ENCODE data around the gene HEMGN.

Gene HEMGN

DNA sequence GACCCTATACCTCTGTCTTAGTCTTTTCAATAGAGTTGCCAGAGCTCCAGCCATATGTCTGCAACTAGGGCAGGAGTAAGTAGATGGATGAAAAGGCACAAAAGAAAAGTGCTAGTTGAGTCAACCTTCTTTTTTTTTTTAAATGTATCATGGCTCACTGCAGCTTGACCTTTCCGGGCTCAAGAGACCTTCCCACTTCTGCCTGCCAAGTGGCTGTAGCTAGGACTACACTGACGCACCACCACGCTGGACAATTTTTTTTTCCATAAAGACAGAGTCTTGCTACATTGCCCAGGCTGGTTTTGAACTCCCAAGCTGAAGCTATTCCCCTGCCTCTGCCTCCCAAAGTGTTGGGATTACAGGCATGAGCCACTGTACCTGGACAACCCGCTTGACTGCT, 57.6 kb downstream of the HEMGN start:
- Histone ChIP-seq H4K20me1 (ENCODE audit: insufficient read depth, low read length) (no peaks in the 10 kb centered on the region), H3K4me1 (ENCODE audit: low read length) (no peaks in the 10 kb centered on the region), H3K4me2 (ENCODE audit: low read depth, low read length) (no peak overlapping the region), H3K9ac (ENCODE audit: low read length) (no peak overlapping the region), H3K27me3 (replicated peaks; ENCODE audit: insufficient read depth, low read length) (no peaks in the 10 kb centered on the region), H3F3A (ENCODE audit: insufficient read depth, low read length) (no peaks in the 10 kb centered on the region), H3K36me3 (replicated peaks; ENCODE audit: insufficient read depth, low read length) (no peaks in the 10 kb centered on the region), H3K79me2 (ENCODE audit: low read length) (no peaks in the 10 kb centered on the region), H3K9me2 (replicated peaks; ENCODE audit: insufficient read depth, low read length) (no peaks in the 10 kb centered on the region), H3K27ac (ENCODE audit: low read length) (no peak overlapping the region), H2AFZ (ENCODE audit: low read length) (no peak overlapping the region), H3K9me3 (replicated peaks; ENCODE audit: insufficient read depth, low read length) (no peaks in the 10 kb centered on the region), H3K4me3 (ENCODE audit: low read length) (no peak overlapping the region)
- TF ChIP-seq EZH2 (optimal IDR thresholded peaks at IDR 0.05; ENCODE audit: low read depth, low read length) = no peak
- no peak for TF ChIP-seq EZH2phosphoT487 (IDR thresholded peaks at IDR 0.05; ENCODE audit: low read length)
- no peak for TF ChIP-seq CTCF (IDR thresholded peaks at IDR 0.05; ENCODE audit: low read length)
- no peak for DNase-seq
